H1 (cell line): Measurements from ENCODE around the gene DPYSL3.

Source experiments
- BACH1 ChIP-seq: IDR thresholded peaks from 2 replicates; pipeline ENCODE4 v1.6.1; 2012; ENCODE audit warnings: low read length, improper control_type of control experiment
- EP300 ChIP-seq, 2 experiments: IDR thresholded peaks; 1 replicate in 1 of 2; 2 replicates in 1 of 2; pipeline ENCODE4 v1.6.1; 2011 to 2012; ENCODE audit warnings: low read depth in 2 of 2, low read length in 2 of 2, mild to moderate bottlenecking in 2 of 2, borderline replicate concordance in 1 of 2, inconsistent platforms in 1 of 2, moderate library complexity in 1 of 2
- EZH2 ChIP-seq: fragments of 200-600 bp; sonication (generic); IDR thresholded peaks from 2 replicates; pipeline ENCODE4 v1.7.1; 2012; ENCODE audit warnings: low read depth, mild to moderate bottlenecking, moderate library complexity, low read length, inconsistent platforms; ENCODE audit not compliant: severe bottlenecking
- KDM4A ChIP-seq: IDR thresholded peaks from one replicate; pipeline ENCODE4 v1.7.1; 2012; ENCODE audit warnings: low read depth, mild to moderate bottlenecking, moderate library complexity, low read length, inconsistent platforms; ENCODE audit not compliant: severe bottlenecking
- NRF1 ChIP-seq: IDR thresholded peaks from 2 replicates; pipeline ENCODE4 v1.6.1; 2011; ENCODE audit warnings: mild to moderate bottlenecking, low read depth, low read length, improper control_type of control experiment
- POLR2A ChIP-seq, 2 experiments: IDR thresholded peaks; 1 replicate in 1 of 2; 2 replicates in 1 of 2; pipeline ENCODE4 v1.6.1; 2011; ENCODE audit warnings: low read depth in 2 of 2, low read length in 2 of 2, mild to moderate bottlenecking in 2 of 2; ENCODE audit errors: control extremely low read depth in 1 of 2
- RAD21 ChIP-seq, 2 experiments: IDR thresholded peaks in 1 of 2; conservative IDR thresholded peaks in 1 of 2; 2 replicates each; pipeline ENCODE4 v1.6.1; 2011; ENCODE audit warnings: low read depth in 2 of 2, low read length in 2 of 2, improper control_type of control experiment in 1 of 2, inconsistent platforms in 1 of 2, mild to moderate bottlenecking in 1 of 2, moderate library complexity in 1 of 2
- SIX5 ChIP-seq: IDR thresholded peaks from 2 replicates; pipeline ENCODE4 v1.6.1; 2011; ENCODE audit warnings: mild to moderate bottlenecking, low read depth, low read length
- TAF1 ChIP-seq: IDR thresholded peaks from 2 replicates; pipeline ENCODE4 v1.6.1; 2011; ENCODE audit warnings: mild to moderate bottlenecking, low read depth, low read length
- TBP ChIP-seq: IDR thresholded peaks from 2 replicates; pipeline ENCODE4 v1.6.1; 2011; ENCODE audit warnings: low read depth, low read length, improper control_type of control experiment
- TF ChIP-seq, protein P1 (sequence below), 3 experiments: IDR thresholded peaks; 1 replicate in 2 of 3; 2 replicates in 1 of 3; pipeline versions ENCODE4 v1.5.1 to v1.6.1; 2011; ENCODE audit warnings: low read length in 3 of 3, mild to moderate bottlenecking in 3 of 3, inconsistent platforms in 2 of 3, low read depth in 1 of 3, moderate library complexity in 1 of 3; ENCODE audit not compliant: insufficient read depth in 1 of 3; ENCODE audit errors: control extremely low read depth in 1 of 3

DNA sequence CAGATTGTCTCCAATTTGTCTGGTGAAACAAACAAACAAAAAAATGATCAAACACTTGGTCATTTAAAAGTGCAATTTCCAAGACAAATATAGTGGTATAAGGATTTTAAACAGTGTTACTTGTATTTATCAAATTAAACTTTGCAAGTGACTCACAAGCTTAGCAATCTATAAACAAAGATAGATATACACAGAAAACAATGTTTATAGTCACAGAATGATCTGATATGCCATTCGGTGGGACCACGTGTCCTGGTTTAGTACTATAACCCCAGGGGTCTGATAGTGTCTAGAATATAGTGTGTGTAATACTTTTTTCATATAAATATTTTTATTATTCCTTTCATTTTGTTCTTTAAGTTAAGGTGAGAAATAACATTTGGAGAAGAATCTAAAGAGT lies 91.3 kb downstream of the DPYSL3 start:
- TF ChIP-seq, protein P1, sequence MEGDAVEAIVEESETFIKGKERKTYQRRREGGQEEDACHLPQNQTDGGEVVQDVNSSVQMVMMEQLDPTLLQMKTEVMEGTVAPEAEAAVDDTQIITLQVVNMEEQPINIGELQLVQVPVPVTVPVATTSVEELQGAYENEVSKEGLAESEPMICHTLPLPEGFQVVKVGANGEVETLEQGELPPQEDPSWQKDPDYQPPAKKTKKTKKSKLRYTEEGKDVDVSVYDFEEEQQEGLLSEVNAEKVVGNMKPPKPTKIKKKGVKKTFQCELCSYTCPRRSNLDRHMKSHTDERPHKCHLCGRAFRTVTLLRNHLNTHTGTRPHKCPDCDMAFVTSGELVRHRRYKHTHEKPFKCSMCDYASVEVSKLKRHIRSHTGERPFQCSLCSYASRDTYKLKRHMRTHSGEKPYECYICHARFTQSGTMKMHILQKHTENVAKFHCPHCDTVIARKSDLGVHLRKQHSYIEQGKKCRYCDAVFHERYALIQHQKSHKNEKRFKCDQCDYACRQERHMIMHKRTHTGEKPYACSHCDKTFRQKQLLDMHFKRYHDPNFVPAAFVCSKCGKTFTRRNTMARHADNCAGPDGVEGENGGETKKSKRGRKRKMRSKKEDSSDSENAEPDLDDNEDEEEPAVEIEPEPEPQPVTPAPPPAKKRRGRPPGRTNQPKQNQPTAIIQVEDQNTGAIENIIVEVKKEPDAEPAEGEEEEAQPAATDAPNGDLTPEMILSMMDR (IDR thresholded peaks at IDR 0.05; ENCODE audit: control extremely low read depth in 1 of 3, insufficient read depth in 1 of 3, low read depth in 1 of 3, low read length in 3 of 3): no peak
- no peak for TF ChIP-seq BACH1
- TF ChIP-seq KDM4A: no peak
- TF ChIP-seq NRF1: no peak
- no peak for TF ChIP-seq SIX5
- TF ChIP-seq EP300 (IDR thresholded peaks at IDR 0.05; ENCODE audit: borderline replicate concordance in 1 of 2, low read depth in 2 of 2, low read length in 2 of 2): no peak
- TF ChIP-seq TBP: no peak
- TF ChIP-seq EZH2: no peak
- TF ChIP-seq TAF1: no peak
- TF ChIP-seq POLR2A (IDR thresholded peaks at IDR 0.05; ENCODE audit: control extremely low read depth in 1 of 2, low read depth in 2 of 2, low read length in 2 of 2): no peak
- TF ChIP-seq RAD21 (IDR thresholded peaks at IDR 0.05 in 1 of 2, conservative IDR thresholded peaks at IDR 0.05 in 1 of 2; ENCODE audit: low read depth in 2 of 2, low read length in 2 of 2): no peak
